ENCODE measurements around the gene OR56A3.
"Not testable (repeated sequence)": the region's sequence is repeated elsewhere in the genome, so short reads cannot be mapped to it uniquely, and the experiment has no call there.

OR56A3 gene

DNA sequence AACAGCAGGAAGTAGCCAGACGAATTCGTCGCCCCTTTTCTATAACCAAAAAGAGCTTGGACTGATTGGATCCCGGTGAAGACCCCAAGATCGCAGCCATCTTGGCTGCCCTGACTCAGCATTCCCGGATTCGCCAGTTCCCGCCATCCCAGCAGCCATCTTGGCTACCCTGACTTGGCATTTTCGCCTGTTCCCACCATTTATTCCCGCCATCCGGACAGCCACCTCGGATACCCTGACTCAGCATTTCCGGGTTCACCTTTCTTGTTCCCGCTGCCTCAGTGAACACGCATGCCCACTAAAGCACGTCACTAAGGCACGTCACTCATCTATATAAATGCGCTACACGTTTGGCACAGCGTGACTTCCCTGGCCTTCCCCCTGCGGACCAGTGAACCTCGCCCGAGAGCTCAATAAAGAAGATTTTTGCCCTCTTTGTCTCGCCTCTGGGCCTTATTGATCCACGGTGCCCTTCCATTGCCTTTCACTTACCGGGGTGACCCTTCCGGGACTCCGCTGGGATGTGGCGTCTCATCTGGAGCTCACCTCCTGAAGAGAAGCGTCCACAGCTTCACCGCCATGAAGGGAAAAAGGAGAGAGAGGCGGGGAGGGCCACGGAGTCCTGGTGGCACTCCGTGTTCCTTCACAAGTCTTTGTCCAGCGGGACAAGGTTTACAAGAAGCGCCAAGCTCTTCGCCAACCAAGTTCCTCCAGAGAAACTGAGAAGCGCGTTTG is 4.0 kb upstream of the OR56A3 start:
- DNase-seq: no peak
- no peaks in the 10 kb centered on the region for H3K4me1 Mint-ChIP-seq
- H3K27me3 Mint-ChIP-seq: peaks cover 0 to 5% of the 10 kb centered on the region in 2 donors
- ATAC-seq (replicated peaks): no peak
- H3K4me3 Mint-ChIP-seq: no peak overlapping the region
- H3K36me3 Mint-ChIP-seq: no peaks in the 10 kb centered on the region
- H3K27ac Mint-ChIP-seq: no peak overlapping the region
- H3K9me3 Mint-ChIP-seq: peaks cover 4 to 16% of the 10 kb centered on the region in 2 donors

DNA sequence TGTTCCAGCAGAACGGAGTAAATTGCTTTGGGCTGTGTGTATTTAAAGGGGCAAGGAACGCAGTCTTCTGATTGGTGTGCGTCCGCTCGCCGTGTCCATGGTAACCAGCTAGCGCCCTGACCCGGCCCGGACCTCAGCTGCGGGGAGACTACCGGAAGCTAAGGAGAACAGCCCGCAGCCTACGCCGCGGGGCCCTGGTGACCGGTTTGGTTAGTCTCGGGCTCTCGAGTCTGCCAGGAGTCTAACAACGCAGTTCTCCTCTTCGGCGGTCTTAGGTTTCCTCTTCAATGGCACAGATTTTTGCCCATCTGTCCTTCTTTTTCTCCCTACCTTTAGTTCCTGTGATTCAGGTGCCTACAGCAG is 3.5 kb upstream of the OR56A3 start:
- Mint-ChIP-seq H3K27ac (no peak overlapping the region), H3K36me3 (no peaks in the 10 kb centered on the region), H3K27me3 (peaks cover 0 to 5% of the 10 kb centered on the region in 2 donors), H3K4me1 (no peaks in the 10 kb centered on the region), H3K4me3 (no peak overlapping the region), H3K9me3 (peaks cover 4 to 13% of the 10 kb centered on the region in 2 donors)
- no peak for DNase-seq
- ATAC-seq (replicated peaks): no peak

DNA sequence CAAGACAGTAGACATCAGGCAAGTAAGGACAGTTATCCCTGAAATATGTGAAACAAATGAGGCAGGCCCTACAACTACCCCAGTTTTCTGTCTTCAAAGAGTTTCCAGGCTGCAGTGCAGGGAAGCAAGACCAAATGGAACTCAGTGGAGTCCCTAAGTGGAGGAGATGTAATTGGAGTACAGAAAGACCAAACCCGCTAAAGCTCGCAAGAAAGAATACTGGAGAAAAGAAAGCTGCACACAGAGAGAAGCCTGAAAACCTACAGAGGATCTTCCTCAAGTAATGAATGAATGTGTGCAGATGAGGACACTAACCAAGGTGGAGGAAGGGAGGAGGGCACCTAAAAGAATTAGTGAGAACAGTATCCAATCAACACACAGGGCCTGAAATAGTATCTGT is 1.3 kb upstream of the OR56A3 start:
- Mint-ChIP-seq H3K36me3 (no peaks in the 10 kb centered on the region), H3K27ac (no peak overlapping the region), H3K9me3 (peaks cover 1 to 13% of the 10 kb centered on the region in 2 donors), H3K27me3 (peaks cover 0 to 5% of the 10 kb centered on the region in 2 donors), H3K4me3 (no peak overlapping the region), H3K4me1 (no peaks in the 10 kb centered on the region)
- DNase-seq: no peak
- ATAC-seq (replicated peaks): no peak

DNA sequence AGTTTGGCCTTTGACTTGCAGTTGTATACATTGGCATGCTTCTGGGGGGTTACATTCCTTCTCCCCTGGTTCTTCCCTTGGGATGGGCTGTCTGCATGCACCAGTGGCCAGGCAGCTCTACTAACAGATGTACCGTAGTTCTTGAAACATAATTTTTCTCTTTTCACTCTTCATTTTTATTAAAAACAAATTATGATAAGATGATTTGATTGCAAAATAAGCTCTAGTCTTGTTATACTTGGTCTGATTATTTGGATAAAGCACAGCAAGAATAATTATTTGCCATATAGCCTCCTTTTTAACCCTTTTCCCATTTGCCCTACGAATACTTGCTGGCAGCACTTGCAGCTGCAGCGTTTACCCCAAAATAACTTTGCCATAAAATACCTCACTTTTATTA is 13.5 kb downstream of the OR56A3 start:
- no peaks in the 10 kb centered on the region for H3K27me3 Mint-ChIP-seq
- no peak overlapping the region for H3K27ac Mint-ChIP-seq
- H3K4me3 Mint-ChIP-seq: no peak overlapping the region
- H3K9me3 Mint-ChIP-seq: peaks cover 5 to 6% of the 10 kb centered on the region in 2 donors
- H3K36me3 Mint-ChIP-seq: no peaks in the 10 kb centered on the region
- no peak for DNase-seq
- ATAC-seq (replicated peaks): no peak
- no peaks in the 10 kb centered on the region for H3K4me1 Mint-ChIP-seq

DNA sequence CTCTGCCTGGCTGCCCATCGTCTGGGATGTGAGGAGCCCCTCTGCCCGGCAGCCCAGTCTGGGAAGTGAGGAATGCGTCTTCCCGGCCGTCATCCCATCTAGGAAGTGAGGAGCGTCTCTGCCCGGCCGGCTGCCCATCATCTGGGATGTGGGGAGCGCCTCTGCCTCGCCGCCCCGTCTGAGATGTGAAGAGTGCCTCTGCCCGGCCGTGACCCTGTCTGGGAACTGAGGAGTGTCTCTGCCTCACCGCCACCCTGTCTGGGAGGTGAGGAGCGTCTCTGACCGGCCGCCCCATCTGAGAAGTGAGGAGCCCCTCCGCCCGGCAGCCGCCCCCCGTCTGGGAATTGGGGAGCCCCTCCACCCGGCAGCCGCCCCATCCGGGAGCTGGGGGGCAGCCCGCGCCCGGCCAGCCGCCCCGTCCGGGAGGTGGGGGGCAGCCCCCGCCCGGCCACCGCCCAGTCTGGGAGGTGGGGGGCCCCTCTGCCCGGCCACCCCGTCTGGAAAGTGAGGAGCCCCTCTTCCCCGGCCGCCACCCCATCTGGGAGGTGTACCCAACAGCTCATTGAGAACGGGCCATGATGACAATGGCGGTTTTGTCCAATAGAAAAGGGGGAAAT is 18.8 kb downstream of the OR56A3 start:
- not testable (repeated sequence) for H3K4me3 Mint-ChIP-seq; DNase-seq; H3K27ac Mint-ChIP-seq; H3K36me3 Mint-ChIP-seq; H3K27me3 Mint-ChIP-seq; H3K4me1 Mint-ChIP-seq; ATAC-seq (replicated peaks)
- H3K9me3 Mint-ChIP-seq: peaks cover 18 to 25% of the 10 kb centered on the region in 2 donors

DNA sequence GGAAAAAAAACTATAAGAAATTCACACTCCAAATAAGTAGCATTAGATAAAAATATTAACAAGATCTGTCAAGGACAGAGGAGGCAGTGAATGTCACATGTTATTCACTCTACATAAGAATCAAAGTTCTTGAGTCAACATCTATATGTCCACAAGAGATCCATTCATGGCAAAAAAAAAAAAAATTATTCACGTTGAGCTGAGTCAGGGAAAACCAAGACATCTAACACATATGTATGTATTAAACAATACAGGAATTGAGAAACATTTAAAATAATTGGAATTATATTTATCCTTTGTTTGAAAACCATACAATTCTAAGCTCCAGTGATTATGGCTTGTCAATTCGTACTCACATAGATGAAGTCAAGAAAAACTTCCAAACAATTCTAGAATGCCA is 24.9 kb downstream of the OR56A3 start:
- H3K36me3 Mint-ChIP-seq: peaks cover 0 to 5% of the 10 kb centered on the region in 2 donors
- ATAC-seq (replicated peaks) (no peak), DNase-seq (no peak)
- H3K27ac Mint-ChIP-seq: no peak overlapping the region
- H3K9me3 Mint-ChIP-seq: peaks cover 16 to 19% of the 10 kb centered on the region in 2 donors
- H3K27me3 Mint-ChIP-seq: peaks cover 6 to 10% of the 10 kb centered on the region in 2 donors
- H3K4me3 Mint-ChIP-seq: no peak overlapping the region
- no peaks in the 10 kb centered on the region for H3K4me1 Mint-ChIP-seq

DNA sequence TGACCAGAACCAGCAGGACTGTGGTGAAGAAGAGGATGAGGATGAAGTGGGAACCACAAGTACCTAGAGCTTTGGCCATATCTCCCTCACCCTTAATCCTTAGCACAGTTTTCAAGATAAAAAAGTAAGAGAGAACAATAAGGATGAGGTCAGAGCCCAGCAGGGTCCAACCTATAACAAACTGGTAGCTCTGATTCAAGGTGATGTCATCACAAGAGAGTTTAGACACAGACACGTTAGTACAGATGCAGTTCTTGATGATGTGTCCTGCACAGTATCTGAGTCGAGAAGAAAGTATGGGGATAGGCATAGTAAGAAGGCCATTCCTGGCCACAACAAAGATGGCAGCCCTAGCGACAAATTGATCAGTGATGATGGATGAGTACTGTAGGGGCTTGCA is 25.7 kb downstream of the OR56A3 start:
- H3K27ac Mint-ChIP-seq: no peak overlapping the region
- H3K27me3 Mint-ChIP-seq: peaks cover 6 to 10% of the 10 kb centered on the region in 2 donors
- no peak overlapping the region for H3K4me3 Mint-ChIP-seq
- DNase-seq (no peak), ATAC-seq (replicated peaks) (no peak)
- no peaks in the 10 kb centered on the region for H3K4me1 Mint-ChIP-seq
- peaks cover 0 to 5% of the 10 kb centered on the region in 2 donors for H3K36me3 Mint-ChIP-seq
- H3K9me3 Mint-ChIP-seq: peaks cover 14 to 19% of the 10 kb centered on the region in 2 donors

DNA sequence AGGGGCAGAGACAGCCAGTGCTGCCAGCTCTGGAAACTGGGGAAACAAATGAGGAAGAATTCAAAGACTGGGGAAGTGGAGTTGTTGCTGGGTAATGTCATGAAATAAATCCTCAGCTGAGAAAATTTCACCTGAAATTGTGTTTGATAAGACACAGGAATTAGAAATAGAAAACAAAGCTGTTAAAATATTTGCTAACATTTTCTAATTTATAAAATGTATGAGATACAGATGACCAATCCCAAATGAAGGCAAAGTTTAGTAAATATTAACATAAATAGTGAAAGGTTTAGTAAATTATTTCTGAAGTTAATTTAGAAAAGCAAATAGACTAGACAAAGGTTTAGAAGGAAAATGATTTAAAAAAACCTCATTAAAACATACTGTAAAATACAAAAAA is 26.3 kb downstream of the OR56A3 start, which contains the start of gene OR56A5:
Gene OR56A5, minus strand, starts transcription at position 101 of the 400 bp plus-strand sequence. Its CDS starts 0 bp downstream, at position 101.
- no peak for ATAC-seq (replicated peaks)
- Mint-ChIP-seq H3K27me3 (peaks cover 6 to 10% of the 10 kb centered on the region in 2 donors), H3K4me1 (no peaks in the 10 kb centered on the region), H3K4me3 (no peak within 1 kb of the TSS), H3K36me3 (no peaks in the 10 kb centered on the region), H3K9me3 (peaks cover 10 to 12% of the 10 kb centered on the region in 2 donors), H3K27ac (no peak within 1 kb of the TSS)
- DNase-seq: no peak

DNA sequence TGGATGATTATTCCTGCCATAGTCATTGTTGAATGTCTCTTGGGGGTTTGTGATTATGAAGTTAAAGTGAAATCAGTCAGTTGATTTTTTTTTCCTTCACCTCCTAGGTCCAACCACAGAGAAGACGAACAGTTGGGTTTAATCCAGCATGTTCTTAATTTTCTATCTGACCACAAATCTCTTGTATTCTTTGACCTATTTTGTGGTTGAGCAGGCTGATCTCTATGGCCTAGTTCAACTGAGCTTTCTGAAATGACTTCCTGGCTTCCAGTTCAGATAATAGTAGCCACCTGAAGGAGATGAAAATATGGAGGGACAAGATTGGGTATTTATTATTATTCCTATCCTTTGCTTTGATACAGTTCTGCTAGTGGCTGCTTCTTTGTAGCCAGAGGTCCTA is 31.5 kb downstream of the OR56A3 start:
- DNase-seq: no peak
- no peak overlapping the region for H3K4me3 Mint-ChIP-seq
- no peak for ATAC-seq (replicated peaks)
- no peaks in the 10 kb centered on the region for H3K4me1 Mint-ChIP-seq
- peaks cover 0 to 3% of the 10 kb centered on the region in 2 donors for H3K27me3 Mint-ChIP-seq
- H3K9me3 Mint-ChIP-seq: peaks cover 0 to 7% of the 10 kb centered on the region in 2 donors
- no peak overlapping the region for H3K27ac Mint-ChIP-seq
- no peaks in the 10 kb centered on the region for H3K36me3 Mint-ChIP-seq

DNA sequence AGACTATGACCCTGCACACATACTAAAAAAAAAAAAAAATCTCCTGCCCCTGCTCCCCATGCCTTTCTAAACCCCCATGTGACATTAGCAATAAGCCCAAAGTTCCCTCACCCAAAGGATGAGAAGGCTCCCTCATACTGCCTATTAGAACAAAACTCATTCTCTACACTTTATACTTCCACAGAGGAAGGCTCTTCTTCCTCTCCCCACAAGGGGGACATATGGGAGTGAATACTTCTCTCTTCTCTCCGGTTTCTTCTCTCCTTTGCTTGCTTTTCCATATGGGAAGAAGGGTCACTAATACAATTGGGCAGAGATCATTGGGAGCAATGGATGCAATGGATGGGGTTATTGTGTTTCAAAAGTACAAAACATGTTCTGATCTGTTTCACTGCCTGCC is 41.4 kb downstream of the OR56A3 start:
- ATAC-seq (replicated peaks) (no peak), DNase-seq (no peak)
- Mint-ChIP-seq H3K27ac (no peak overlapping the region), H3K9me3 (peaks cover 4 to 13% of the 10 kb centered on the region in 2 donors), H3K4me3 (no peak overlapping the region), H3K36me3 (no peaks in the 10 kb centered on the region), H3K27me3 (peaks cover 16 to 25% of the 10 kb centered on the region in 2 donors), H3K4me1 (no peaks in the 10 kb centered on the region)

DNA sequence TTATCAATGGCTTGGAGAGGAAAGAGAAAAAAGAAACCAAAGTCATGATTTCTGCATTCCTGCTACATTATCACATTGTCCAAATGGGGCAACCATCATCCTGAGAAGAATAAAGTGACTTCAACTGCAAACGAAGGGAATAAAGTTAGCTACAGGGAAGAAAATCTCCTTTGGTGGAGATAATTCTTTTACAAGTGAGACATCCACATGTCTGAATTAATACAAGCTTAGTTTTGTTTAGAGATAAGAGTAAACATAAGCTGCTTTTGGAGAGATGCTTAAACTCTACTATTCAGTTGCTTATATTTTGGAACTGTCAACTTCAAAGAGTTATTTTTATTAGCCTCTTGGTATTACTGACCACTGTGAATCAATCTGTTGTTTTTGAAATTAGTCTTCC is 44.8 kb downstream of the OR56A3 start, which contains the start of gene OR52L1:
Gene OR52L1, minus strand, starts transcription at position 101 of the 400 bp plus-strand sequence. Its CDS starts 55 bp downstream, at position 46.
- Mint-ChIP-seq H3K9me3 (peaks cover 2 to 4% of the 10 kb centered on the region in 2 donors), H3K4me3 (no peak within 1 kb of the TSS), H3K36me3 (no peaks in the 10 kb centered on the region), H3K4me1 (no peaks in the 10 kb centered on the region), H3K27ac (no peak within 1 kb of the TSS), H3K27me3 (peaks cover 15 to 20% of the 10 kb centered on the region in 2 donors)
- DNase-seq (no peak), ATAC-seq (replicated peaks) (no peak)

DNA sequence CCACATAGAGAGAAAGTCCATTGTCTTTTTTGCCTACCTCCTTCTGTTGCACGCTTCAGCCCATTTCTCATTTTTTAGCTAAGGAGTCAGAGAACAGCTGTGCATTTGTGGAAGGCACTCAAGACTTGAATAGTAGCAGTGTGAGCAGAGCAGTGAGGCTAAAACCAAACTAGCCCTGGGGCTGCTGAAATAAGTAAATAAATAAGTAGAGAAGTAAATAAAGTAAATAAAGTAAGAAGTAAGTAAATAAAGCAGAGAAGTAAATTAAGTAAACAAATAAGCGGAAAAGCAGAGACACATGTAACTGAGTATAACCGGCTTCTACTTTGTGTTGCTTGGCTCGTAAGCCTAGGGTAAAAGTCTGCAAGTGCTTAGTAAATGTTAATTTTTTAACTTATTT is 47.2 kb downstream of the OR56A3 start:
- DNase-seq (no peak), ATAC-seq (replicated peaks) (no peak)
- no peak overlapping the region for H3K4me3 Mint-ChIP-seq
- no peaks in the 10 kb centered on the region for H3K4me1 Mint-ChIP-seq
- H3K27me3 Mint-ChIP-seq: peaks cover 6 to 12% of the 10 kb centered on the region in 2 donors
- H3K27ac Mint-ChIP-seq: no peak overlapping the region
- H3K9me3 Mint-ChIP-seq: peaks cover 0 to 4% of the 10 kb centered on the region in 2 donors
- no peaks in the 10 kb centered on the region for H3K36me3 Mint-ChIP-seq

DNA sequence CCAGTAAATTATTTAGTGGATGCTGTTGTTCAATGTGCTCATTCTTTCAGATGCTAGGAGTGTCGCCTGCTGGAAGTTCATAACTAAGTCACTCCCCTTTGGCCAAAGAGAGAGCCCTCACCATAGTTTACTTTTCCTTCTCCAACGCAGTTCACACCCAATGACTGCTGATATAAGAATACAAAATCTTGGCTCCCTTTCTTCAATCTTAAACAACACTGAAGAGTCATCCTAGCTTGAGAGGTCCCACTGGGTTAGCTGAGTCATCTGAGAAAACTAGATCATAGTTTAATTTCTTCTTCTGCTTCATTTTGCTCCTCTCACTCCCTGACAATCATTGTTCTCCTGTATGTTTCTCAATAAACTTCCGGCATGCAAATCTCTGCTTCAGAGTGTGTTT is 50.1 kb downstream of the OR56A3 start:
- Mint-ChIP-seq H3K9me3 (no peaks in the 10 kb centered on the region), H3K4me3 (no peak overlapping the region), H3K27ac (no peak overlapping the region), H3K36me3 (no peaks in the 10 kb centered on the region), H3K27me3 (peaks cover 5 to 6% of the 10 kb centered on the region in 2 donors), H3K4me1 (no peaks in the 10 kb centered on the region)
- DNase-seq (no peak), ATAC-seq (replicated peaks) (no peak)

DNA sequence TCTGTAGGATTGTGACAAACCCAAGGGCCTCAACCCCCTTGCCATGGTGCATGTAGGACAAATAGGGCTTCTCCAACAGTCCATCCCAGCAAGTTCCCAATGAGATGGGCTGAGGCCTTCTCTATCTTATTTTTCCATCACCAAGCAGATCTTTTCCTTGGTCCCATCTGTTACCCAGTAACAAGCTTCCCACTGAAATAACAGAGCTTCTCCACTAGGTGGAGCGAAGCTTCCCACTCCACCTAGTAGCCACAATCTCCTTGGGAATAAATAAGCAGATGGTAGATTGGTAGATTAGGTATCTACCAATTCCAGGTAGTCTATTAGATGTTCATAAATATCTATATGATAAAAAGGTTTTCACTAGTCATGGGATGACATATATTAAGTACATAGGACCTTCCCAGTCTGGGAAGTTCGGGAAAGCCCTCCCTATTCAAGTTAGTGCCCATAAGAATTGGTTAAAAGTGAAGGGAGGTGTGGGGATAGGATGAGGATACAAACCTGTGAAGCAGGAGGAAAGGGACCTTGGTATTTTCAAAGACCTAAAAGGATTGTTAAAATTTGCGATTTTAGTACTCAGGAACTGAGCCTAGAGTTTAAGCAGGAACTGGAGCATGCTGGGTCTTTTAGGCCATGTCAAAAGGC is 50.7 kb downstream of the OR56A3 start:
- DNase-seq (no peak), ATAC-seq (replicated peaks) (no peak)
- Mint-ChIP-seq H3K9me3 (no peaks in the 10 kb centered on the region), H3K4me3 (no peak overlapping the region), H3K4me1 (no peaks in the 10 kb centered on the region), H3K27ac (no peak overlapping the region), H3K27me3 (peaks cover under 1 to 2% of the 10 kb centered on the region in 2 donors), H3K36me3 (no peaks in the 10 kb centered on the region)

Measured in stimulated activated naive B cell treated with anti-CD40 and anti-IgM and Interleukin-4, amounts not matched to agents 10 μg/mL and 1 μg/mL and 100 μg/mL, for 72 hours (primary cell).